Measurements from ENCODE around the gene GLP2R.

- TF ChIP-seq, protein P1, sequence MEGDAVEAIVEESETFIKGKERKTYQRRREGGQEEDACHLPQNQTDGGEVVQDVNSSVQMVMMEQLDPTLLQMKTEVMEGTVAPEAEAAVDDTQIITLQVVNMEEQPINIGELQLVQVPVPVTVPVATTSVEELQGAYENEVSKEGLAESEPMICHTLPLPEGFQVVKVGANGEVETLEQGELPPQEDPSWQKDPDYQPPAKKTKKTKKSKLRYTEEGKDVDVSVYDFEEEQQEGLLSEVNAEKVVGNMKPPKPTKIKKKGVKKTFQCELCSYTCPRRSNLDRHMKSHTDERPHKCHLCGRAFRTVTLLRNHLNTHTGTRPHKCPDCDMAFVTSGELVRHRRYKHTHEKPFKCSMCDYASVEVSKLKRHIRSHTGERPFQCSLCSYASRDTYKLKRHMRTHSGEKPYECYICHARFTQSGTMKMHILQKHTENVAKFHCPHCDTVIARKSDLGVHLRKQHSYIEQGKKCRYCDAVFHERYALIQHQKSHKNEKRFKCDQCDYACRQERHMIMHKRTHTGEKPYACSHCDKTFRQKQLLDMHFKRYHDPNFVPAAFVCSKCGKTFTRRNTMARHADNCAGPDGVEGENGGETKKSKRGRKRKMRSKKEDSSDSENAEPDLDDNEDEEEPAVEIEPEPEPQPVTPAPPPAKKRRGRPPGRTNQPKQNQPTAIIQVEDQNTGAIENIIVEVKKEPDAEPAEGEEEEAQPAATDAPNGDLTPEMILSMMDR (conservative IDR thresholded peaks at IDR 0.05): no peak
- no peak for TF ChIP-seq ZFX (IDR thresholded peaks at IDR 0.05)
These were observed 24.4 kb downstream of the GLP2R start for GRCh38 chr17:9850151-9850550.

All from C4-2B (cell line).